ENCODE results near the gene TMEM255B. TPM values are rescaled to one million over a fixed set of nuclear protein-coding genes. Genes with fewer than 3 reads are reported as not detected.

Gene TMEM255B
- total and polyA plus RNA-seq, 2 of the 4 experiments (the other 2 are of a cell fraction): 0.36 to 0.94 TPM

DNA sequence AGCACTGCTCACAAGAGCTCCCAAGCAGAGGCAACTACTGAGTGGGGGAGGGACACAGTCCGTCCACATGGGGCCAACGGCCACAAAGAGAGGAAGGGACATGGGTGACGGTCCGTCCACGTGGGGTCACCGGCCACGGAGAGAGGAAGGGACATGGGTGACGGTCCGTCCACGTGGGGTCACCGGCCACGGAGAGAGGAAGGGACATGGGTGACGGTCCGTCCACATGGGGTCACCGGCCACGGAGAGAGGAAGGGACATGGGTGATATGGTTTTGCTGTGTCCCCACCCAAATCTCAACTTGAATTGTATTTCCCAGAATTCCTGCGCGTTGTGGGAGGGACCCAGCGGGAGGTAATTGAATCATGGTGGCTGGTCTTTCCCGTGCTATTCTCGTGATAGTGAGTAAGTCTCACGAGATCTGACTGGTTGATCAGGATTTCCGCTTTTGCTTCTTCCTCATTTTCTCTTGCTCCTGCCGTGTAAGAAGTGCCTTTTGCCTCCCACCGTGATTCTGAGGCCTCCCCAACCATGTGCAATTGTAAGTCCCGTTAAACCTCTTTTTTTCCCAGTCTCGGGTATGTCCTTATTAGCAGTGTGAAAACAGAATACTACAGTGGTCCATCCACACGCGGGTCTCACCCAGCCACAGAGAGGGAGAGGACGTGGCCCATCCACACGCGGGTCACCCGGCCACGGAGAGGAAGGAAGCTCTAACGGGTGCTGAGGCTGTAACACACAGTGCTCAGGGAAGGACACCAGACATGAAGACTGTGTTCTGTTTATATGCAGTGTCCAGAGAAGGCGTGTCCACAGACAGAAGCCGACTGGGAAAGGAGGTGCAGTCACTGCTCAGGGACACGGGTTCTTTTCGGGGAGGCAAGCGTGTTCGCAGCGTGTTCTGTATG is 56.4 kb downstream of the TMEM255B start (continued):
- TF ChIP-seq, protein P1, sequence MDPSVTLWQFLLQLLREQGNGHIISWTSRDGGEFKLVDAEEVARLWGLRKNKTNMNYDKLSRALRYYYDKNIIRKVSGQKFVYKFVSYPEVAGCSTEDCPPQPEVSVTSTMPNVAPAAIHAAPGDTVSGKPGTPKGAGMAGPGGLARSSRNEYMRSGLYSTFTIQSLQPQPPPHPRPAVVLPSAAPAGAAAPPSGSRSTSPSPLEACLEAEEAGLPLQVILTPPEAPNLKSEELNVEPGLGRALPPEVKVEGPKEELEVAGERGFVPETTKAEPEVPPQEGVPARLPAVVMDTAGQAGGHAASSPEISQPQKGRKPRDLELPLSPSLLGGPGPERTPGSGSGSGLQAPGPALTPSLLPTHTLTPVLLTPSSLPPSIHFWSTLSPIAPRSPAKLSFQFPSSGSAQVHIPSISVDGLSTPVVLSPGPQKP (IDR thresholded peaks at IDR 0.05; ENCODE audit: borderline replicate concordance, low read depth, low read length): no peak
- TF ChIP-seq CHD1 (IDR thresholded peaks at IDR 0.05; ENCODE audit: low read depth, low read length): no peak

Data from IMR-90 (cell line).